Ascending aorta (tissue), 2 donors: ENCODE measurements around the gene AQP5. TPM values are rescaled to one million over a fixed set of nuclear protein-coding genes. Genes with fewer than 3 reads are reported as not detected.
"Not testable (repeated sequence)": the region's sequence is repeated elsewhere in the genome, so short reads cannot be mapped to it uniquely, and the experiment has no call there.

Source experiments
- DNase-seq, 2 donors: peaks; one replicate each; pipeline ENCODE4 v3.0.0-alpha.2; 2019; ENCODE audit warnings: low spot score in 2 of 2
- H3K27ac ChIP-seq, 2 donors: fragments of 200-600 bp; sonication (generic); one replicate each; pipeline ENCODE4 v1.5.1; 2016 to 2017; ENCODE audit warnings: mild to moderate bottlenecking in 1 of 2
- H3K27me3 ChIP-seq: fragments of 200-600 bp; sonication (generic); one replicate; pipeline ENCODE4 v1.5.1; 2017
- H3K36me3 ChIP-seq, 2 donors: fragments of 200-600 bp; sonication (generic); one replicate each; pipeline ENCODE4 v1.5.1; 2016
- H3K4me1 ChIP-seq, 2 donors: fragments of 200-600 bp; sonication (generic); one replicate each; pipeline ENCODE4 v1.5.1; 2016 to 2017; ENCODE audit warnings: mild to moderate bottlenecking in 1 of 2
- H3K4me3 ChIP-seq, 2 donors: fragments of 200-600 bp; sonication (generic); one replicate each; pipeline ENCODE4 v1.5.1; 2016 to 2017; ENCODE audit warnings: mild to moderate bottlenecking in 1 of 2
- H3K9me3 ChIP-seq, 2 donors: fragments of 200-600 bp; sonication (generic); one replicate each; pipeline ENCODE4 v1.5.1; 2016
- intact Hi-C: fragments of 100-400 bp; cut with DNase I; formaldehyde crosslinking; loops from one replicate; pipeline ENCODE4 v1.15.1; 2023
- total RNA-seq: library from RNA; depleted of rRNA; stranded (reverse); fragments of >200 nt; gene quantifications from one replicate; pipeline ENCODE4 v1.1.0, GENCODE V29; 2016
- TF ChIP-seq, protein P1 (sequence below), 3 experiments: fragments of 200-600 bp in 2 of 3; fragments of 450-650 bp in 1 of 3; sonication (generic) in 2 of 3; IDR thresholded peaks; one replicate each; pipeline ENCODE4 v1.5.1; 2016 to 2019; ENCODE audit warnings: antibody characterized with exemption in 3 of 3, mild to moderate bottlenecking in 1 of 3, moderate library complexity in 1 of 3

The AQP5 gene
- total RNA-seq, 1 donor from 2014 or later, result not detected

DNA sequence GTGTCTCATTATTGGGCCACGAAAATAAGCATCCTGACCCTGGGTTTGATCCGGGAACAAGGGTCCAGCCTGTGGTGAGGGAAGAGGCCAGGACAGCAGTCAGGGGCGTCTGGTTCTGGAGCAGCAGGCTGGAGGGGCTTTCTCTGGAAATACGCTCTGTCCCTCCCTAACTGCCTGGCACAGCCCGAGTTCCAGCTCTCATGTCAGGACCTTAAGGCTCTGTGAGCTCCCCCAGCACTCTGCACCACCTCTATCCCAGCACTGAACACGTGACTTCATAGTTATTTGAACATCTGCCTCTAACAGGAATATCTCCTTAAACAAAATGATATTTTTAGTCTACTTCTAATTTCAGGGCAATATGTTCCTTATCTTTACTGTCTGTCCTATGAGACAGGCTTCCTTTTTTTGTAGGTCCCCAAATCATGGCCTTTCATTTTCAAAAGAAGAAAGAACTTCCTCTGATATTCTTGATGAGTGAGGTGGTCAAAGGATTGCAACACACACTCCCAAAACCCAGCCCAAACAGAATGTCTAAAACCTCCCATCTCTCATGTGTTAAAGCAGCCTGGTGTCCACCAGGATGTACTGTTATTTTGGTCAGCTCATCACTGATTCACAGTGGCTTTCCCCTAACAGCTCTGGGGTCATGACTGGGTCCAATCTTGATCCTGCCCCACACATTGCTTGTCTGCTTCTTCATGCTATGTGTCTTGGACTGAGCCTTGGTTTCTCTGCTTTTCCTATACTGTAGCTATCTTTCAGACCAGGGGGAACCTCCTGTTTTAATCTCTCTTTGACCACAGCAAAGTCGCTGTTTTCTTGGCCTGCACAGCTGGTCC, 20.8 kb downstream of the AQP5 start:
- Histone ChIP-seq H3K9me3 (no peaks in the 10 kb centered on the region), H3K27me3 (no peaks in the 10 kb centered on the region), H3K27ac (no peak overlapping the region), H3K4me1 (no peaks in the 10 kb centered on the region), H3K4me3 (no peak overlapping the region), H3K36me3 (no peaks in the 10 kb centered on the region)
- intact Hi-C loops, result no loop called here
- DNase-seq, result no peak
- TF ChIP-seq, protein P1, sequence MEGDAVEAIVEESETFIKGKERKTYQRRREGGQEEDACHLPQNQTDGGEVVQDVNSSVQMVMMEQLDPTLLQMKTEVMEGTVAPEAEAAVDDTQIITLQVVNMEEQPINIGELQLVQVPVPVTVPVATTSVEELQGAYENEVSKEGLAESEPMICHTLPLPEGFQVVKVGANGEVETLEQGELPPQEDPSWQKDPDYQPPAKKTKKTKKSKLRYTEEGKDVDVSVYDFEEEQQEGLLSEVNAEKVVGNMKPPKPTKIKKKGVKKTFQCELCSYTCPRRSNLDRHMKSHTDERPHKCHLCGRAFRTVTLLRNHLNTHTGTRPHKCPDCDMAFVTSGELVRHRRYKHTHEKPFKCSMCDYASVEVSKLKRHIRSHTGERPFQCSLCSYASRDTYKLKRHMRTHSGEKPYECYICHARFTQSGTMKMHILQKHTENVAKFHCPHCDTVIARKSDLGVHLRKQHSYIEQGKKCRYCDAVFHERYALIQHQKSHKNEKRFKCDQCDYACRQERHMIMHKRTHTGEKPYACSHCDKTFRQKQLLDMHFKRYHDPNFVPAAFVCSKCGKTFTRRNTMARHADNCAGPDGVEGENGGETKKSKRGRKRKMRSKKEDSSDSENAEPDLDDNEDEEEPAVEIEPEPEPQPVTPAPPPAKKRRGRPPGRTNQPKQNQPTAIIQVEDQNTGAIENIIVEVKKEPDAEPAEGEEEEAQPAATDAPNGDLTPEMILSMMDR (IDR thresholded peaks at IDR 0.05), result no peak

DNA sequence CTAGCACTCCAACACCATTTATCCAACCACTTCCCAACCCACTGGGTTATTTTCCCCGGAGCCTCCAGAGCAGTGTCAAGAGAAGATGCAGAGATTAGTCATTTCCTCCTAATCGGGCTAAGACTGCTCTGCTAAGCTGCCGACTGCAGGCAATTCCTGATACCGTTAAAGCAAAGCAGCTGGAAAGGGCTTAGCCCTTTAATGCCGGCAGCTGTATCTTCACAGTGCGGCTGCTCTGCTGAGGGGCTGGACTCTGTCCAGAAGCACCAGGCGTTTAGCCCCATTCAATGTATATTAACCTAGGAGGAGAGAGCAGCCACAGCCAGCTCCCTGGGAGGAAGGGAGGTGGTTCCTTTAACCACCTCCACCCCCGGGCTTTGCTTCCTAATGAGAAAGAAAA, 22.2 kb downstream of the AQP5 start:
- no peak overlapping the region for H3K27ac ChIP-seq
- DNase-seq, result no peak
- intact Hi-C loops, result no loop called here
- H3K4me3 ChIP-seq, result no peak overlapping the region
- no peaks in the 10 kb centered on the region for H3K4me1 ChIP-seq
- no peaks in the 10 kb centered on the region for H3K9me3 ChIP-seq
- no peaks in the 10 kb centered on the region for H3K36me3 ChIP-seq
- TF ChIP-seq, protein P1 (IDR thresholded peaks at IDR 0.05), result no peak
- no peaks in the 10 kb centered on the region for H3K27me3 ChIP-seq

DNA sequence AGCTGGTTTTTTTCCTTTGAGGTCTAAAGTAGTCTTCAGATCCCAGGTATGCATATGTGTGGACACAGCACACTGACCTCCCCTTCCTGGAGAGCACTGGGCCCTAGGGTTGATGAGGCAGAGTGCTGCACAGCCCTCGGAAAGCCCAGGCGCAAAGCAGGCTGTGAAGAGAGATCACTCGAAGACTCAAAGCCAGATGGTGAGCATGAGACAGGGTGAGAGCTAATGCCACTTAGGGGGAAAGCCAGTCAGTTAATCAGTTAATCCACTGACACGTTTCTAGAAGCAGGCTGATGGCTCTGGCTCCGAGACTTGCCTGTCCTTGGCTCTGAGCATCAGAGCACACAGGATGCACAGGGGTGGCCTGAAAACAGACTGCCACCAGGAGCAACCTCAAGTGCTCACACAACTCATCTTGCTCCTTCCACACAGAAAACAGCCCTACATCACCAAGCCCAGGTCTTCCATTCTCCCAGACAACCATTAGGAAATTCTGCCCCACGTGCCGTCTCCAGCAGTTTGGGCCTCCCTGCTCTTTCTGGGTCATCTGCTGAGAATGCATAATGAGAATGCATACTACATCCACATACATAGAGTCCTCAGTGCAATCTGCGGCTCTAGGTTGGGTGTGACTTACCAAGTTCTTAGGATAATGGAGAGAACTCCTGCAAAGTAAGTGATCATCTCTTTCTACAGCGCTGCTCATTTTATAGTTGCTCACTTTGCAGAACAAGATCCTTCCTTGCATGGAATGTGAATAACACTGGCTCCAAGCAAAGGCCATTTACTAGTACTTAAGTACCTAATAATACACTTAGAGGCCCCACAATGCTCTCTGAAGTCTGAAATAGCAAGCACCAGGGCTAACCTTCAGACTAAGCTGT, 23.0 kb downstream of the AQP5 start:
- TF ChIP-seq, protein P1 (IDR thresholded peaks at IDR 0.05), result no peak
- H3K4me1 ChIP-seq, result no peaks in the 10 kb centered on the region
- intact Hi-C loops, result no loop called here
- no peak for DNase-seq
- no peak overlapping the region for H3K4me3 ChIP-seq
- no peaks in the 10 kb centered on the region for H3K36me3 ChIP-seq
- H3K27ac ChIP-seq, result no peak overlapping the region
- H3K27me3 ChIP-seq, result no peaks in the 10 kb centered on the region
- H3K9me3 ChIP-seq, result no peaks in the 10 kb centered on the region

DNA sequence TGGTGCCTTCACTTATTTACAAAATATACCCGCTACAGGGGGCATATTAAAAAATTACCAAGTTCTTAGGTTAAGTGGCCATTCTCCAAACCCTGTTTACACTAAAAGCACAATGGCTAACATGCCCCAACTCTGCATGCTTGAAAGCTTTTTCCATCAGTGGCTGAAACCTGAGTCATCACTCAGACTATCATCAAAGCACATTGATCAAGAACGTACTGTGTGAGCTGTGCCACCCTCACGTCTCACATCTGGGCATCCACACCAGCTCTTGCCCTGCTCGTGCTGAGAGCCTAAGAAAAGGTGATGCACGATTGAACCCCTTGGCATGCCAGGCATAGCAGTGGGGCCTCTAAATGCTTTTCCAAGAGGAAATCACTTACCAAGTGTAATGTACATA, 24.3 kb downstream of the AQP5 start:
- TF ChIP-seq, protein P1 (IDR thresholded peaks at IDR 0.05), result no peak
- Histone ChIP-seq H3K9me3 (no peaks in the 10 kb centered on the region), H3K4me3 (no peak overlapping the region), H3K27me3 (no peaks in the 10 kb centered on the region), H3K4me1 (no peaks in the 10 kb centered on the region), H3K27ac (no peak overlapping the region), H3K36me3 (no peaks in the 10 kb centered on the region)
- DNase-seq, result no peak
- intact Hi-C loops, result no loop called here

DNA sequence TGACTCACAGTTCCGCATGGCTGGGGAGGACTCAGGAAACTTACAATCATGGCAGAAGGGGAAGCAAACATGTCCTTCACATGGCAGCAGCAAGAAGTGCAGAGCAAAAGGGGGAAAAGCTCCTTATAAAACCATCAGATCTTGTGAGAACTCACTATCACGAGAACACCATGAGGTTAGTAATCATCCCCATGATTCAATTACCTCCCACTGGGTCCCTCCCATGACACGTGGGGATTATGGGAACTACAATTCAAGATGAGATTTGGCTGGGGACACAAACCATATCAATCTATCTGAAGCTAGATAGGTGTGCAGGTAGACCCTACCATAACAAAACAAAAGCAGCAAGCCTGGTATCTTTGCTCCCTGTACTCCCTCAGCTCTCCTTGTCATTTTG, 24.8 kb downstream of the AQP5 start:
- H3K4me1 ChIP-seq, DNase-seq, H3K4me3 ChIP-seq, H3K27ac ChIP-seq, H3K27me3 ChIP-seq, intact Hi-C loops, H3K36me3 ChIP-seq, H3K9me3 ChIP-seq: not testable (repeated sequence)
